ENCODE data around the gene SPAG16.

- TF ChIP-seq CTCF (IDR thresholded peaks at IDR 0.05) (no peak), EP300 (IDR thresholded peaks at IDR 0.05; ENCODE audit: low read depth) (no peak), POLR2A (IDR thresholded peaks at IDR 0.05) (no peak)
These were observed 398.0 kb downstream of the SPAG16 start for GRCh38 chr2:213682276-213682675.

All from transverse colon (tissue), 3 donors.